Raji (cell line): Measurements from ENCODE around the gene EIF5AL1.
"Not testable (repeated sequence)": the region's sequence is repeated elsewhere in the genome, so short reads cannot be mapped to it uniquely, and the experiment has no call there.

ENCODE experiments used
- POLR2A ChIP-seq: IDR thresholded peaks from 2 replicates; pipeline ENCODE4 v1.6.1; 2011; ENCODE audit warnings: low read depth, low read length, control low read depth; ENCODE audit not compliant: insufficient read depth

EIF5AL1 gene

DNA sequence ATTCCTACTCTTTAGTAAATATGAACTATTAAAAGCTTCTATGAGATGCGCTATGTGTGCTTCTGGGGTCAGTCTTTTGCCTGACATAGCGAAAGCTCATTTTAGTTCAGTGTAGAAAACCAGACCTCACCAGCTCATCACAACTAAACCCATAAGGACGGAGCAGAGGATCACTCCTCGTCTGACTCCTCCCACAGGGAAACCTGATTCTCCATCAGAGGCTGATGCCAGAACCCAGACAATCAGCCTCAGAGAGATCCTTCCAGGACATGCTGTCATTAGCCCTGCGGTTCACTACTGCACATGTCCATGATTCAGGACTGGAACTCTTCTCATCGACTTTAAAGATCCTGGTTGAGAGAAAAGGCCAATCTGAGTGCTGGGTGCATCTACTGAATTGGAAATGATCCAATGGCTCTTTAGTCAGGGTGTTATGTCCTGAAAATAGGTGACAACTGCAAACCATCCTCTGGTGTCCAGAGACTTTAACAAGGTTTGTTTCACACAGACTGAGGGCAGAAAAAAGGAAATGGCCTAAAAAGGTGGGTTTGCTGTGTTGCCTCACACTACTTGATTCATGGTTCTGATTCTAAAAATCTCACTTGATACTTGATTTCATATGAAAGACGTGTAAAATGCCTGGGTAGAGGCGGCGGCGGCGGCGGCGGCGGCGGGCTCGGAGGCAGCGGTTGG lies at the start of gene EIF5AL1:
EIF5AL1 (plus strand) TSS at position 643 of the 693 bp plus-strand sequence. CDS start 117 bp downstream, outside the sequence.
- not testable (repeated sequence) for TF ChIP-seq POLR2A

DNA sequence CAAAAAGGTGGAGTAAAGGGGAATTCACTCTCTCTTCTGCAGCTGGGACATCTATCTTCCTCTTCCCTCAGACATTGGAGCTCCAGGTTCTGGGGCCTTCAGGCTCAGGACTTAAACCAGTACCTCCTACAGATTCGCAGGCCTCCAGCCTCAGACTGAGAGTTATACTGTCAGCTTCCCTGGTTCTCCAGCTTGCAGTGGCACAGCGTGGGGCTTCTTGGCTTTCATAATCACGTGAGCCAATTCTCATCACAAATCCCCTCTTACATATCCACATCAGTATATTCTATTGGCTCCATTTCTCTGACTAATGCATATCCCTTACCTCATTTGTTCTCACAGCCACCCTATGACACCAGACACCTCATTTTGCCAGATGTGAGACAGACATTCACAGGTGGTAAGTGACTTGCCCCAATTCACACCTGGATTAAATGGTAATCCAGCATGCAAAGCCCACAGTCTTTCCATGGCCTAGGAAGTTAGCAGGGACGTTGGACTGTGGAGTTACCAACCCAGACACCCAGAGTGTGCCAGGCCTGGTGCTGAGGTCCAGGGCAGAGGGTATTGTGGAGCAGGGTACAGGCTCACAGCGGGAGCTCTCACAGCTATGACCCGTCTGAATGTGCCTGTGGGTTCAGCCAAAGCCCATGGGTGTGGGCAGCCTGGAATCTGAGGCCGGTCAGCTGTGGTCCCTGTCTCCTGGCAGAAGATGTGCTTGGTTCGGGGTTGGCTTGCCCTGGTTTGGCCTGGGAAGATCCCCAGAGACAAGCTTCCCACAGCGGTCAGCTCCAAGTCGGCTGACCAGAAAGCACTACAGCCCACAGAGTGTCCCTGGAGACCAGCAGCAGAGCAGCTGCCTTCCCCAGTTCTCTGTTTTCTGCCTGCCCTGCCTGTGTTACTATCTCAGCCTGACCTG lies 48.5 kb upstream of the EIF5AL1 start:
- TF ChIP-seq POLR2A = no peak

DNA sequence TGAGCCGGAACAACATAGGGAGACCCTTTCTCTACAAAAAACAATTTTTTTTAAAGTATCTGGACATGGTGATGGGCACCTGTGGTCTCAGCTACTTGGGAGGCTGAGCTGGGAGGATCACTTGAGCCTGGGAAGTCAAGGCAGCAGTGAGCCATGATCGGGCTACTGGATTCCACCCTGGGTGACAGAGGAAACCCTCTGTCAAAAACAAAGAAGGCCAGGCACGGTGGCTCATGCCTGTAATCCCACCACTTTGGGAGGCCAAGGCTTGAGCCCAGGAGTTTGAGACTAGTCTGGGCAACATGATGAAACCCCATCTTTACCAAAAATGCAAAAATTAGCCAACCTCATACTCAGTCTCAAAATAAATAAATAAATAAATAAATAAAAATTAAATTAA lies 47.0 kb upstream of the EIF5AL1 start:
- TF ChIP-seq POLR2A = no peak

DNA sequence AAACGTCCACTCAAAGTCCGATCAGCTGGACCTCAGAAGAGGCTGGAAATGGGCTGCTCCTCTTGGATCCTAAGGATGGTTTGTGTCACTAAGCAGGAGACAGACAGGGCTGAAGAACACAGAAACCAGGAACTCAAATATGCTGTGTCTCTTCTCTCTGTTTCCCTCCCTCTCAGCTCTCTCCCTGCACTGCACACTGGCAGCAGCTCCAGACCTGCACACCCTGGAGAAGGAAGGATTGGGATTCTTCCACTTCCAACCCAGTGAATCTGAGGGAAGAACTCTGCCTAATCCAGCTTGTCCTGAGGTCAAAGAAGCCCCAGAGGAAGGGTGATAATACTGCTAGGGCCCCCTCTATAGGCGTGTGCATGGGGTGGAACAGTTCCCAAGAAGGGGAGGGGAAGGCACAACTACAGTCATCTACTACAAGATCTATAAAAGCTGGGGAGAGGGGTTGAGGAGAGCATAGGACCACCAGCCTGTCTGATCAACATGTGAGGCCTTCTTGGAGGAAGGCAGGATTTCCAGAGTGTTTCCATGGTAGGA lies 44.2 kb upstream of the EIF5AL1 start:
- TF ChIP-seq POLR2A = no peak

DNA sequence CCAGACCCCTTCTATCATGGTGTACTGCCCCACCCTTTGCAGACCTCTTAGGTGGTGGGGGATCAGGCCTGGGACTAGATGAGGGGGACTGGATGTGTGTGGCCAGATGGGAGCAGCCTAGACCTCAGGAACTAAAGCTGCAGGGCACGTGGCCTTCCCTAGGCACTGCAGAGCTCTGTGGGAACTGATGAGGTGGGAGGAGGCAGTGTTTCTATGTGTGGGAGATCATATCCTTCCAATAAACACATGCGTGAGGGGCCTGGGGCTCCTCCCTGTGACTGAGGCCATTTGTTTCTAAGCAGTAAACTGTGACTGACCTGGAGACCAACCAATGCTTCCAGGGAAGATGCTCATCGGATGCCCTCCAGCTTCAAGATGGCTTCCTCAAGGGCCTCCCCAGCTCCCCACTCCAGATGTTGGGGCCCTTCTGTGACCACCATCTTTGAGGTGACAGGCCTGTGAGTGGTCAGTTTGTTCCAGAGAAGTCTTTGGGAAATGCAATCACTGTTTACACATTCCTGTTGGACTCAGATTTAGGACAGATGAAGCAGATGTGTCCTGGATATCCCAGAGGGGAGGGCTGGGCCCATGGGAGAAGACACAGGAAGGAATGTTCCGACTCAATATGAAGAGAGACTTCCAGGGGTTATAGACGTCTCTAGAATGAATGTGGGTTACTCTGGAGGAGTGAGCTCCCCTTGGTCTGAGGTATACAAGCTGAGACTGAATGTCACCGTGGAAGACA lies 43.3 kb upstream of the EIF5AL1 start:
- no peak for TF ChIP-seq POLR2A

DNA sequence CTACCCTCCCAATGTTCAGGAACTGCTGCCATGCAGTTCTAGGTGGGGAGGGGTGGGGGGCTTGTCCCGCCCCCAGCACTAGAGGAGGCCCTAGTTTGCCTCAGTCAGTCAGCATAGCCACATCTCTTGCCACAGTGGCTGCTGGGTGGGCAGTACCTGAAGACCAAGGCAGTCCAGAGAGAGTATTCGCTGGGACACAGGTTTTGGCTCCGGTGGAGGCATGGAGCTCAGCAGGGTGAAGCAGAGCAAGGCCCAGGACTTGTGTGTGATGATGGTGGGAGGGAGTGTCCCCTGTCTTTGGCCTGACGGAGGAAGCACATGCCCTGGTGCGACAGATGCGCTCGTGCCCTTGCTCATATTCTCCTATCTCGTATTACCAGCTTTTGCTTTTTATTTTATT lies 42.2 kb upstream of the EIF5AL1 start:
- no peak for TF ChIP-seq POLR2A

DNA sequence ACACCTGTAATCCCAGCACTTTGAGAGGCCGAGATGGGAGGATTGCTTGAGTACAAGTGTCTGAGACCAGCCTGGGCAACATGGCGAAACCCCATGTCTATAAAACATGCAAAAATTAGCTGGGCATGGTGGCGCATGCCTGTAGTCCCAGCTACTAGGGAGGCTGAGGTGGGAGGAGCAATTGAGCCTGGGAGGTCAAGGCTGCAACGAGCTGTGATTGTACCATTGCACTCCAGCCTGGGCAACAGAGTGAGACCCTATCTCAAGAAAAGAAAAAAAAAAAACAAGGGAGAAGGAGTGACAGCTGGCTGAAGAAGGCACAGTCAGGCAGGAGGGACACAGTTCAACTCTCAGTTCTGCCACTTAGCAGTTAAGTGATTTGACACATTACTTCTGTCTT lies 40.6 kb upstream of the EIF5AL1 start:
- TF ChIP-seq POLR2A = no peak

DNA sequence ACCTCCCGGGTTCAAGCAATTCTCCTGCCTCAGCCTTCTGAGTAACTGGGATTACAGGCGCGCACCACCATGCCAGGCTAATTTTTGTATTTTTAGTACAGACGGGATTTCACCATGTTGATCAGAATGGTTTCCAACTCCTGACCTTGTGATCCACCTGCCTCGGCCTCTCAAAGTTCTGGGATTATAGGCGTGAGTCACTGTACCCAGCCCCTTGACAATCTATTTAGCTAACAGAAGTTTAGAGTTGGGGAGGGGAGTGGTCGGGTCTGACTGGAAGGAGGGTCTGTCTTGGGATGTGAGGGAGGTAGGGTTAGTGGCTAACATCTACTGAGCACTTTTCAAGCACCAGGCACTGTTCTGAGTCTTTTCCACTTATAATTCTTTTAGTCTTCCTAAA lies 39.9 kb upstream of the EIF5AL1 start:
- no peak for TF ChIP-seq POLR2A

DNA sequence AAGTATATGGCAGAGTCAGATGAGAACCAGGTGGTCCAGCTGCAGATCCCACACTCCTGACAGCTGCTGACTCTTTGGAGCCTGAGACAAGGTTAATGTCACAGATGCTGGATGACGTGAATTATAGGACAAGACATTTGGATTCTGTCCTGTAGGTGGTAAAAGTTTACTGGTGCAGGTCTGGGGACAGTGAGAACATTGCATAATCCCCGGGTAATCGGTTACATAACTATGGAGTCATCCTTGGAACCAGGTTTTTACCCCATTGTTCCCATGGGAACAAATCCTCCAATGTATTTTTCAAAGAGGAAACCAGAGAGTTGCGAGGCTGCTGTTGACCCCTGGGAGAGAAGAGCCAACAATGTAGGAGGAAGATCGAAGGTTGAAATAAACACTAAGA lies 39.4 kb upstream of the EIF5AL1 start:
- no peak for TF ChIP-seq POLR2A

DNA sequence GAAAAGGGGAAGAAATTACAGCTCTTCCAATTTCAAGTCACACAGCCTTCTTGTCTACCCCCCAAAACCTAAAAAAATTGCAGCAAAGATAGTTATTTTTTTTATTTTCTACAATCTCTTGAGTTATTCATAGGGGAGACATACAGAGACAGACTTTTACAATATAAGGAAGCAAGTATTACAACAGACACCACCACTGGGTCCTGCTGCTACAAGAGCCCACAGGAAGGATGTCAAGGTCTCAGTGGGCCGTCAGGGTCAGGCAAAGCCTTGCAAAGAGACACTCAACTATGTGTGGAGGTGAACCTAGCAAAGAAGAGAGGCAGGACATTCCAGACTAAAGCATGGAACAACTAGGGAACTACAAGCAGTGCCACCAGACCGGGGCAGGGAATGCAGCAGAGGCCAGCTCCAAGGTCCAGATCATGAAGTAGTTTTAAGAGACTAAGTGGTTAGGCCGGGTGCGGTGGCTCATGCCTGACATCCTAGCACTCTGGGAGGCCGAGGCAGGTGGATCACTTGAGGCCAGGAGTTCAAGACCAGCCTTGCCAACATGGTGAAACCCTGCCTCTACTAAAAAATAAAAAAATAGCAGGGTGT lies 38.7 kb upstream of the EIF5AL1 start:
- no peak for TF ChIP-seq POLR2A

DNA sequence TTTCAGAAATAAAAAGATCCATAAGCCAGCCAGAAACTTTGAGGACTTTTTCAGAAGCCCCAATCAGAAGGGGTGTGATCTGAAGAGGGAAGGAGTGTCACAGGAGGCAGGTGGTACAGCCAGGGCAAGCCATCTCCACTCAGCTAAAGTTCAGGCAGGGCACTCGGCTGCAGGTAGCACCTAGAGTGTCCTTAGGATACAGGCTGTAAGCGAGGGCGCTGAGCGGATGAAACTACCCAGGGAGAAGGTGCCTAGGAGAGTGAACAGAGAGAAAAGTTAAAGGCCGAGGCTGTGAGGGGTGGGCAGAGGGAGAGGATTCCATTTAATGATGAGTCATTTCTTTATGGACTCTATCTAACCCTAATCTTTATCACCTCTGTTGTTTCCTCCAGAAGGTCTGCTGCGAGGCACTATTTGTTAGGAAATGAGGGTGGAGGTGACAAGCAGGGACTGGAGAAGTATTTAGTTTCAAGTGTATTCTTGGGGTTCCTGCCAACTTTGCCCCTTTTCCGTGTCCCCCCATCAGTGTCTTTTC lies 37.1 kb upstream of the EIF5AL1 start:
- no peak for TF ChIP-seq POLR2A

DNA sequence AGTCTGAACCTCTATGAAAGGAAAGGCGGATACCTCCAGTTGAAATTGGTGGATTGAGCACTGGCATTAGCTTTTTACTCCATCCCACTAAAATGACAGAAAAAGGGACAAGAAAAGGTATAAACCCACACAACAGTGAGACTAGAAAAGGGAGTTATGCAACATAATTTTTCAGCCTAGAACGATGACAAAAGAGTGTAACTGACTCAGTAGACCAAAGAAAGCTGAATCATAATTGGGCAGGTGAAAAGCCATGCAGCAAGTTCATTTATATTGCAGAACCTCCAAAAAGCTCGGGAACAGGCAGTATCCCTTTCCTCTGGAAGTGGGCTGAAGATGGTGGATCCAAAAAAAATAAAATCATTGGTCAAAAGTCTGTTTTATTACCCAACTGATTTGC lies 36.5 kb upstream of the EIF5AL1 start:
- no peak for TF ChIP-seq POLR2A

DNA sequence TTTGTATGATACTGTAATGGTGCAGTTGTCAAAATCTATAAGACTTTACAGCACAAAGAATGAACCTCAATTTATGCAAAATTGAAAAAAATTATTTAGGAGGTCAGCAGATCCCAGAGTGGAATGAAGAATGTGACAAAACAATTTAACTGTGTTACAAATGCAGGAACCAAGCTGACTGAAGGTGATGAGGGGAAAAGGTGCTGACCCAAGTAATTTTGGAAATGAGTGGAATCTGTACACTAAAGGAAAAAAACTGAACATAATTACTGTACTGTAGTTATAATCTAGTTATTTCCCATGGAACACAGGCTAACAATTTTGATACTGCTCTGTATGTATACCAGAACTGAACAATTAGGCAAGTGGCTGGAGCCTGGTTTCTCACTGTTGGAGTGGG lies 35.7 kb upstream of the EIF5AL1 start:
- TF ChIP-seq POLR2A = no peak

DNA sequence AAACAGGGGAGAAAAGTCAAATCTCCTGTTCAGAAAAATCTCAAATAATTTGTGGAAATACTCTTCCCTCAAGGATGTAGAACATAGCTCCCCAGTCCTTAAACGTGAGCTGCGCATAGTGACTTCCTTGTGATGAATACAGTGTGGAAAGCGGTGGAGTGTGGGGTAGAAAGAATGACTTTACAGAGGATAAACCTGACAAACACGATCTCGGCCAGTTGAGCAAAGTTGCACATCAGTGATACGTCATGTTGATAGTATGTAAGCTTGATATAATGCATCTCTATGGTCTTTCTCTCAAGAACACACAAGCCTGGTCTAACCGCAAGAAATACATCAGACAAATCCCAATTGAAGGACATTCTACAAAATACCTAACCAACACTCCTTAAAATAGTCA lies 34.9 kb upstream of the EIF5AL1 start:
- no peak for TF ChIP-seq POLR2A
